ENCODE results near the gene SEPTIN2. TPM values are rescaled to one million over a fixed set of nuclear protein-coding genes. Genes with fewer than 3 reads are reported as not detected.
A peak's percentile ranks its signal among the peaks of the same experiment; 100 is the strongest.

The SEPTIN2 gene
- total and polyA plus RNA-seq, 8 donors = 106 to 245 (median 187) TPM

- H3K9me3 ChIP-seq = no peaks in the 10 kb centered on the region
- FAIRE-seq (no peak), DNase-seq (no peak), ATAC-seq (no peak)
- no peak overlapping the region for H3K4me3 ChIP-seq
- no peaks in the 10 kb centered on the region for H3K36me3 ChIP-seq
- no peak overlapping the region for H3K27ac ChIP-seq
- TF ChIP-seq, protein P1, sequence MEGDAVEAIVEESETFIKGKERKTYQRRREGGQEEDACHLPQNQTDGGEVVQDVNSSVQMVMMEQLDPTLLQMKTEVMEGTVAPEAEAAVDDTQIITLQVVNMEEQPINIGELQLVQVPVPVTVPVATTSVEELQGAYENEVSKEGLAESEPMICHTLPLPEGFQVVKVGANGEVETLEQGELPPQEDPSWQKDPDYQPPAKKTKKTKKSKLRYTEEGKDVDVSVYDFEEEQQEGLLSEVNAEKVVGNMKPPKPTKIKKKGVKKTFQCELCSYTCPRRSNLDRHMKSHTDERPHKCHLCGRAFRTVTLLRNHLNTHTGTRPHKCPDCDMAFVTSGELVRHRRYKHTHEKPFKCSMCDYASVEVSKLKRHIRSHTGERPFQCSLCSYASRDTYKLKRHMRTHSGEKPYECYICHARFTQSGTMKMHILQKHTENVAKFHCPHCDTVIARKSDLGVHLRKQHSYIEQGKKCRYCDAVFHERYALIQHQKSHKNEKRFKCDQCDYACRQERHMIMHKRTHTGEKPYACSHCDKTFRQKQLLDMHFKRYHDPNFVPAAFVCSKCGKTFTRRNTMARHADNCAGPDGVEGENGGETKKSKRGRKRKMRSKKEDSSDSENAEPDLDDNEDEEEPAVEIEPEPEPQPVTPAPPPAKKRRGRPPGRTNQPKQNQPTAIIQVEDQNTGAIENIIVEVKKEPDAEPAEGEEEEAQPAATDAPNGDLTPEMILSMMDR (IDR thresholded peaks at IDR 0.05) = no peak
- 90 to 97% methylated on average over 5 of the region's 5 CpGs for WGBS, 2 donors
- intact Hi-C loops (cut with DNase I) = no loop called here
- peaks cover 20 to 29% (median 24%) of the 10 kb centered on the region in 3 donors for H3K4me1 ChIP-seq
- H3K27me3 ChIP-seq = no peaks in the 10 kb centered on the region
These were observed 17.1 kb upstream of the SEPTIN2 start for GRCh38 chr2:241298673-241299072.

DNA sequence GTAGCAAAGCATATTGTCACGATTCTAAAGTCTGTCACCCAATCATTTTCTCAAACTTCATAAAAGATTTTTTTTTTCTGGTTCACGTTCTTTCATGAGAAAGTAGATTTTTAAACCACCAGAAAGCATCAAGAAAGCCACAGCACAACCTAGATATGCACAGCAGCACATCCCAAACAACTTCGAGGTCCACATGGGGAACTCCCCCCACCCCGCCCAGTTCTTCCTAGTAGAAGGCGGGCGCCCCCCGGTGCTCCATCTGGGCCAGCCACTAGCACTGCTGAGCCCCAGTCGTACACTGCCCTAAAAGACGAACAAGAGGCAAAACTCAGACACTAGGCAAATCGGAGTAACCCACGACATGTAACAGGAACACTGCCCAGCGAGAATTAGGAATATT is 15.7 kb upstream of the SEPTIN2 start:
- WGBS, 2 donors = 79 to 83% methylated on average over 12 of the region's 12 CpGs
- no peaks in the 10 kb centered on the region for H3K9me3 ChIP-seq
- no peak overlapping the region for H3K4me3 ChIP-seq
- no peaks in the 10 kb centered on the region for H3K27me3 ChIP-seq
- TF ChIP-seq, protein P1 (IDR thresholded peaks at IDR 0.05) = no peak
- intact Hi-C loops (cut with DNase I) = no loop called here
- H3K4me1 ChIP-seq = peaks cover 24 to 33% (median 32%) of the 10 kb centered on the region in 3 donors
- FAIRE-seq (no peak), DNase-seq (no peak), ATAC-seq (no peak)
- no peak overlapping the region for H3K27ac ChIP-seq
- no peaks in the 10 kb centered on the region for H3K36me3 ChIP-seq

- Histone ChIP-seq H3K27me3 (no peaks in the 10 kb centered on the region), H3K4me3 (no peak overlapping the region), H3K36me3 (no peaks in the 10 kb centered on the region), H3K4me1 (peaks cover 24 to 34% (median 33%) of the 10 kb centered on the region in 3 donors), H3K9me3 (no peaks in the 10 kb centered on the region), H3K27ac (peak overlapping the region in 2 of 4 donors; percentile 2 to 35)
- ATAC-seq (peak in 2 of 4 donors; percentile 15 to 21), DNase-seq (no peak), FAIRE-seq (no peak)
- TF ChIP-seq, protein P1 (IDR thresholded peaks at IDR 0.05) = no peak
- intact Hi-C loops (cut with DNase I) = no loop called here
- 64 to 67% methylated on average over 3 of the region's 3 CpGs for WGBS, 2 donors
These were observed 13.6 kb upstream of the SEPTIN2 start for GRCh38 chr2:241302083-241302482.

DNA sequence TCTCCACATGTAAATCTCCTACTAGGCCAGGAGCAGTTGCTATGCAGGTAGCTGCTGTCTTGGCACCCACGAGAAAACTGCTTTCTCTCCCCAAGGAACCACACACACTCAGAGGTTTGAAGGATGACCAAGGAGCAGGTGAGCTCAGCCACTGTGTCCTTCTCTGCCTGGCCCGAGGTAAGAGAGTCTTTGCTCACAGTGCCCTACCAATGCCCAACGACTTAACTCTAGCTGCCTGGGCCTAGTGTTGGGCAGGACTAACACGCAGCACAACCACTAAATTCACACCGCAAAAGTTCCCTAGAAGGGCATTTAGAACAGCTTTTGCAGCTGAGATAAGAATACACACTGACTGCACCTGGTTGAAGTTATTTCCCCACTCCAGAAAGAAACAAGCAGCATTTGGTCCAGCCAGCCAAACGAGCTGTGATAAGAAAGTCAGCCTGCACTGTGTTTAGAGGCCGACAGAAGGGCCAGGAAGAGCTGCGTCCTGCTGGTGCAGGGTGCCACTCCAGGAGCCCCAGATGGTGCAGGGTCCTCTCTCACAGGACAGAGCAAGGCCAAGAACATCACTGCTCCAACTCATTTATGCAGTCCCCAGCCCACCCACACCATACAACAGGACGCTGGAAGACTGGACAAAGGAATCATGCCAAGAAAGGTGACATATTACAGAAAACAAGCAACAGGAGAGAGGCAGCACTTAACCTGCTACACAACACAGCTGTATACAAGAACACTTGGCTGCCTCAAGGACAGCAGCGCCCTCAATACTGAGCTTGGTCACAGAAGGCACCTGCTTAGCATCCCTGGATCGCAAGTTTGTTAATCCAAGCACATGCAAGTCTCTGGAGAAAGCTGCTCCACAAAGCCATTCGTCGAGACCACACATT is 12.7 kb upstream of the SEPTIN2 start:
- ATAC-seq (peak; percentile 54 to 86 (median 68)), FAIRE-seq (no peak), DNase-seq (no peak)
- intact Hi-C loops (cut with DNase I) = no loop called here
- Histone ChIP-seq H3K9me3 (no peaks in the 10 kb centered on the region), H3K4me3 (no peak overlapping the region), H3K27ac (peak overlapping the region in 2 of 4 donors; percentile 28 to 35), H3K27me3 (no peaks in the 10 kb centered on the region), H3K4me1 (peaks cover 24 to 39% (median 32%) of the 10 kb centered on the region in 3 donors), H3K36me3 (no peaks in the 10 kb centered on the region)
- 25 to 26% methylated on average over 13 of the region's 13 CpGs for WGBS, 2 donors
- TF ChIP-seq, protein P1 (IDR thresholded peaks at IDR 0.05) = no peak
